Loucy (cell line): ENCODE measurements around the gene GRID2.

Experiments used
- H2AFZ ChIP-seq: fragments of 200-600 bp; sonication (generic); 2 replicates; pipeline ENCODE4 v1.6.0; 2016; ENCODE audit warnings: antibody characterized with exemption, mild to moderate bottlenecking, low read length, moderate library complexity
- H3F3A ChIP-seq: fragments of 200-600 bp; 2 replicates; pipeline ENCODE4 v1.6.0; 2016; ENCODE audit warnings: antibody characterized with exemption, low read depth, mild to moderate bottlenecking
- H3K27me3 ChIP-seq: fragments of 200-600 bp; sonication (generic); 2 replicates; pipeline ENCODE4 v1.6.1; 2014; ENCODE audit warnings: low read length, mild to moderate bottlenecking; ENCODE audit not compliant: insufficient read depth, poor library complexity, severe bottlenecking
- H3K36me3 ChIP-seq: fragments of 200-600 bp; sonication (generic); 2 replicates; pipeline ENCODE4 v1.6.1; 2016; ENCODE audit warnings: low read length; ENCODE audit not compliant: insufficient read depth
- H3K4me1 ChIP-seq: fragments of 200-600 bp; sonication (generic); 2 replicates; pipeline ENCODE4 v1.5.1; 2014; ENCODE audit warnings: low read length, mild to moderate bottlenecking; ENCODE audit not compliant: insufficient read depth, poor library complexity, severe bottlenecking
- H3K4me2 ChIP-seq: fragments of 200-600 bp; sonication (generic); 2 replicates; pipeline ENCODE4 v1.6.0; 2014; ENCODE audit warnings: antibody characterized with exemption, low read length, low read depth, mild to moderate bottlenecking; ENCODE audit not compliant: poor library complexity, severe bottlenecking
- H3K4me3 ChIP-seq: fragments of 200-600 bp; sonication (generic); 2 replicates; pipeline ENCODE4 v1.5.1; 2014; ENCODE audit warnings: low read length, mild to moderate bottlenecking, mixed read lengths; ENCODE audit not compliant: poor library complexity, severe bottlenecking
- H3K79me2 ChIP-seq: fragments of 200-600 bp; sonication (generic); 2 replicates; pipeline ENCODE4 v1.6.1; 2014; ENCODE audit warnings: low read length; ENCODE audit not compliant: insufficient read depth
- H3K9ac ChIP-seq: fragments of 200-600 bp; sonication (generic); 2 replicates; pipeline ENCODE4 v1.6.0; 2014; ENCODE audit warnings: mild to moderate bottlenecking, low read depth, low read length, moderate library complexity; ENCODE audit not compliant: poor library complexity, severe bottlenecking
- H3K9me2 ChIP-seq: fragments of 200-600 bp; sonication (generic); replicated peaks from 2 replicates; pipeline ENCODE4 v1.6.1; 2016; ENCODE audit warnings: low read depth, low read length, mixed read lengths
- H3K9me3 ChIP-seq: fragments of 200-600 bp; sonication (generic); 2 replicates; pipeline ENCODE4 v1.6.1; 2014; ENCODE audit warnings: mild to moderate bottlenecking, antibody characterized with exemption, low read length, low read depth; ENCODE audit not compliant: insufficient read depth
- H4K20me1 ChIP-seq: fragments of 200-600 bp; sonication (generic); 2 replicates; pipeline ENCODE4 v1.6.0; 2014; ENCODE audit warnings: antibody characterized with exemption, low read length, mild to moderate bottlenecking; ENCODE audit not compliant: insufficient read depth, poor library complexity, severe bottlenecking
- CTCF ChIP-seq: fragments of 200-600 bp; sonication (generic); conservative IDR thresholded peaks from 2 replicates; pipeline ENCODE4 v1.5.1; 2014; ENCODE audit warnings: mild to moderate bottlenecking, antibody characterized with exemption, low read length
- EZH2phosphoT487 ChIP-seq: fragments of 200-600 bp; IDR thresholded peaks from 2 replicates; pipeline ENCODE4 v1.6.1; 2018; ENCODE audit warnings: antibody characterized with exemption, mild to moderate bottlenecking, moderate library complexity, borderline replicate concordance

GRID2 gene

GRCh38 chr4:92524131-92524530 is 220.4 kb downstream of the GRID2 start:
- TF ChIP-seq EZH2phosphoT487, result no peak
- no peak for TF ChIP-seq CTCF
- Histone ChIP-seq H2AFZ (no peak overlapping the region), H3K79me2 (no peaks in the 10 kb centered on the region), H3F3A (no peaks in the 10 kb centered on the region), H3K9ac (no peak overlapping the region), H3K9me3 (no peaks in the 10 kb centered on the region), H3K4me3 (no peak overlapping the region), H3K9me2 (0 out of 2 replicates have a peak, but pooled peaks cover 4% of the 10 kb centered on the region), H3K4me2 (no peak overlapping the region), H3K4me1 (no peaks in the 10 kb centered on the region), H4K20me1 (no peaks in the 10 kb centered on the region), H3K36me3 (no peaks in the 10 kb centered on the region), H3K27me3 (no peaks in the 10 kb centered on the region)

GRCh38 chr4:92528541-92528940 is 224.8 kb downstream of the GRID2 start:
- Histone ChIP-seq H3K4me1 (no peaks in the 10 kb centered on the region), H3K9me2 (no peaks in the 10 kb centered on the region), H2AFZ (no peak overlapping the region), H4K20me1 (no peaks in the 10 kb centered on the region), H3K27me3 (no peaks in the 10 kb centered on the region), H3K4me3 (no peak overlapping the region), H3K79me2 (no peaks in the 10 kb centered on the region), H3K4me2 (no peak overlapping the region), H3K9ac (no peak overlapping the region), H3F3A (no peaks in the 10 kb centered on the region), H3K9me3 (no peaks in the 10 kb centered on the region), H3K36me3 (no peaks in the 10 kb centered on the region)
- TF ChIP-seq EZH2phosphoT487, result no peak
- no peak for TF ChIP-seq CTCF

GRCh38 chr4:92529510-92529909 is 225.7 kb downstream of the GRID2 start:
- H3F3A ChIP-seq, result no peaks in the 10 kb centered on the region
- no peaks in the 10 kb centered on the region for H3K9me2 ChIP-seq
- TF ChIP-seq CTCF, result no peak
- TF ChIP-seq EZH2phosphoT487, result no peak
- no peak overlapping the region for H2AFZ ChIP-seq
- H3K36me3 ChIP-seq, result no peaks in the 10 kb centered on the region
- no peak overlapping the region for H3K4me3 ChIP-seq
- H3K9me3 ChIP-seq, result no peaks in the 10 kb centered on the region
- H3K4me1 ChIP-seq, result no peaks in the 10 kb centered on the region
- H3K4me2 ChIP-seq, result no peak overlapping the region
- H3K79me2 ChIP-seq, result no peaks in the 10 kb centered on the region
- H3K9ac ChIP-seq, result no peak overlapping the region
- no peaks in the 10 kb centered on the region for H3K27me3 ChIP-seq
- H4K20me1 ChIP-seq, result no peaks in the 10 kb centered on the region
